IMR-90 (cell line): ENCODE measurements around the gene MT1A. TPM values are rescaled to one million over a fixed set of nuclear protein-coding genes. Genes with fewer than 3 reads are reported as not detected.

Experiments
- ATAC-seq: fragments of 200-7000 bp; cut with Tn5 transposase; 2 replicates; pipeline ENCODE4 v1.9.1; 2020; ENCODE audit warnings: low read depth, mild to moderate bottlenecking, moderate library complexity
- BruUV-seq: library from RNA; stranded (reverse); fragments of 400-500 nt; replicated peaks from 2 replicates; lab custom pipeline; 2021; lab: Mats Ljungman, UMichigan
- CTCF ChIA-PET: fragments of 300-600 bp; formaldehyde crosslinking; extraction: SDS; loops from one replicate; lab custom pipeline; 2021; ENCODE audit warnings: antibody characterized with exemption; lab: Yijun Ruan, JAX
- POLR2A ChIA-PET: fragments of 300-600 bp; sonication (Branson Sonifier 250); formaldehyde crosslinking; loops from one replicate; lab custom pipeline; 2022; ENCODE audit warnings: antibody characterized with exemption; ENCODE audit not compliant: unreplicated experiment; lab: Charles Lee
- DNase-seq: peaks from one replicate; pipeline ENCODE4 v3.0.0; 2013
- H2AFZ ChIP-seq: replicated peaks from 2 replicates; pipeline ENCODE3; 2013; ENCODE audit warnings: low read length, mild to moderate bottlenecking; ENCODE audit not compliant: poor library complexity
- H2AK5ac ChIP-seq: 2 replicates; pipeline ENCODE4 v1.6.1; 2013; ENCODE audit warnings: low read depth, low read length, inconsistent platforms
- H2AK9ac ChIP-seq: replicated peaks from 2 replicates; pipeline ENCODE3; 2013; ENCODE audit warnings: mild to moderate bottlenecking, low read depth, low read length, moderate library complexity; ENCODE audit not compliant: poor library complexity
- H2BK120ac ChIP-seq: 2 replicates; pipeline ENCODE4 v1.6.1; 2013; ENCODE audit warnings: low read depth, low read length, inconsistent platforms
- H2BK15ac ChIP-seq: 3 replicates; pipeline ENCODE4 v1.6.1; 2013; ENCODE audit warnings: low read depth, low read length, inconsistent platforms
- H2BK20ac ChIP-seq: 2 replicates; pipeline ENCODE4 v1.6.1; 2013; ENCODE audit warnings: low read depth, mild to moderate bottlenecking, inconsistent platforms, low read length, moderate library complexity
- H2BK5ac ChIP-seq: 2 replicates; pipeline ENCODE4 v1.6.1; 2013; ENCODE audit warnings: mild to moderate bottlenecking, low read depth, low read length, inconsistent platforms; ENCODE audit not compliant: poor library complexity, severe bottlenecking
- H3K14ac ChIP-seq: replicated peaks from 2 replicates; pipeline ENCODE4 v1.6.1; 2013; ENCODE audit warnings: low read depth, low read length, inconsistent platforms
- H3K18ac ChIP-seq: 2 replicates; pipeline ENCODE4 v1.6.1; 2013; ENCODE audit warnings: low read depth, low read length, control low read depth
- H3K23ac ChIP-seq: 2 replicates; pipeline ENCODE4 v1.6.1; 2013; ENCODE audit warnings: low read depth, low read length, inconsistent platforms
- H3K27ac ChIP-seq: 2 replicates; pipeline ENCODE4 v1.5.1; 2013; ENCODE audit warnings: mild to moderate bottlenecking, control low read depth, low read length; ENCODE audit not compliant: insufficient read depth
- H3K27me3 ChIP-seq: 2 replicates; pipeline ENCODE4 v1.6.1; 2013; ENCODE audit warnings: low read length; ENCODE audit not compliant: control insufficient read depth, insufficient read depth
- H3K36me3 ChIP-seq: 2 replicates; pipeline ENCODE4 v1.6.1; 2013; ENCODE audit warnings: low read length, mixed read lengths; ENCODE audit not compliant: control insufficient read depth, insufficient read depth
- H3K4ac ChIP-seq: 2 replicates; pipeline ENCODE4 v1.6.1; 2013; ENCODE audit warnings: low read depth, low read length, inconsistent platforms
- H3K4me1 ChIP-seq: 2 replicates; pipeline ENCODE4 v1.6.1; 2013; ENCODE audit warnings: low read length, mixed read lengths; ENCODE audit not compliant: control insufficient read depth, insufficient read depth
- H3K4me2 ChIP-seq: 2 replicates; pipeline ENCODE4 v1.6.1; 2013; ENCODE audit warnings: low read depth, mild to moderate bottlenecking, control low read depth, low read length, moderate library complexity
- H3K4me3 ChIP-seq: 2 replicates; pipeline ENCODE4 v1.5.1; 2013; ENCODE audit warnings: low read depth, mild to moderate bottlenecking, control low read depth, low read length, moderate library complexity; ENCODE audit not compliant: insufficient read depth
- H3K56ac ChIP-seq: 2 replicates; pipeline ENCODE4 v1.6.1; 2013; ENCODE audit warnings: low read length, inconsistent platforms; ENCODE audit not compliant: insufficient read depth; ENCODE audit errors: extremely low read depth
- H3K79me1 ChIP-seq, 2 experiments: 2 replicates each; pipeline ENCODE4 v1.6.1; 2013; ENCODE audit warnings: low read length in 2 of 2, inconsistent platforms in 1 of 2, low read depth in 1 of 2
- H3K9ac ChIP-seq: 2 replicates; pipeline ENCODE4 v1.6.1; 2013; ENCODE audit warnings: low read depth, low read length, control low read depth
- H3K9me1 ChIP-seq: 2 replicates; pipeline ENCODE4 v1.6.1; 2013; ENCODE audit warnings: low read length, inconsistent platforms; ENCODE audit not compliant: insufficient read depth
- H3K9me3 ChIP-seq: 2 replicates; pipeline ENCODE4 v1.6.1; 2013; ENCODE audit warnings: low read length; ENCODE audit not compliant: control insufficient read depth, insufficient read depth
- H4K20me1 ChIP-seq: 2 replicates; pipeline ENCODE4 v1.6.1; 2013; ENCODE audit warnings: low read length, inconsistent platforms; ENCODE audit not compliant: insufficient read depth
- H4K5ac ChIP-seq: 2 replicates; pipeline ENCODE4 v1.6.1; 2013; ENCODE audit warnings: mild to moderate bottlenecking, low read depth, low read length, control low read depth
- H4K8ac ChIP-seq, 2 experiments: 2 replicates each; pipeline ENCODE4 v1.6.1; 2013; ENCODE audit warnings: low read depth in 2 of 2, low read length in 2 of 2, control low read depth in 1 of 2, inconsistent platforms in 1 of 2
- H4K91ac ChIP-seq: 2 replicates; pipeline ENCODE4 v1.6.1; 2013; ENCODE audit warnings: low read depth, low read length, inconsistent platforms; ENCODE audit not compliant: insufficient read depth
- MAZ ChIP-seq: IDR thresholded peaks from 2 replicates; pipeline ENCODE4 v1.6.1; 2012; ENCODE audit warnings: low read depth, mild to moderate bottlenecking, low read length, improper control_type of control experiment, moderate library complexity, borderline replicate concordance
- WGBS, 2 experiments: methylation state at CpG; one replicate each; pipeline versions ENCODE4 v1.1.5 to v1.1.7; 2013; ENCODE audit warnings: missing lambda C conversion rate in 2 of 2; ENCODE audit not compliant: insufficient read length in 1 of 2; ENCODE audit errors: extremely low coverage in 2 of 2; 5-methylcytosine and 5-hydroxymethylcytosine counted together
- dilution Hi-C: fragments of 300-500 bp; cut with HindIII; formaldehyde crosslinking; loops from one replicate; pipeline ENCODE4 v1.14.3; 2018; ENCODE audit warnings: low sequenced_read_pairs; ENCODE audit not compliant: unreplicated experiment
- in situ Hi-C: fragments of 300-500 bp; cut with MboI; formaldehyde crosslinking; loops from 3 replicates; pipeline ENCODE4 v1.14.3; 2019; ENCODE audit warnings: low sequenced_read_pairs, inconsistent platforms, mixed read lengths
- intact Hi-C: fragments of 100-400 bp; cut with micrococcal nuclease; formaldehyde crosslinking; loops from 2 replicates; pipeline ENCODE4 v1.10.0; 2022
- polyA plus RNA-seq, 3 experiments: library from polyadenylated mRNA; depleted of rRNA; stranded (reverse); fragments of >200 nt; gene quantifications; 2 replicates each; pipeline ENCODE4 v1.2.3, GENCODE V29; 2012; ENCODE audit warnings: low replicate concordance in 1 of 3
- total RNA-seq: library from RNA; depleted of rRNA; stranded (reverse); fragments of >200 nt; gene quantifications from 2 replicates; pipeline ENCODE4 v1.2.3, GENCODE V29; 2012
- TF ChIP-seq, protein P1 (sequence below): fragments of 150-350 bp; IDR thresholded peaks from 2 replicates; pipeline ENCODE4 v1.6.1; 2017; ENCODE audit warnings: mild to moderate bottlenecking, antibody characterized with exemption, low read length, low read depth

Gene MT1A
- total and polyA plus RNA-seq, 2 of the 4 experiments (the other 2 are of a cell fraction) = 1.6 TPM; not detected in 1

DNA sequence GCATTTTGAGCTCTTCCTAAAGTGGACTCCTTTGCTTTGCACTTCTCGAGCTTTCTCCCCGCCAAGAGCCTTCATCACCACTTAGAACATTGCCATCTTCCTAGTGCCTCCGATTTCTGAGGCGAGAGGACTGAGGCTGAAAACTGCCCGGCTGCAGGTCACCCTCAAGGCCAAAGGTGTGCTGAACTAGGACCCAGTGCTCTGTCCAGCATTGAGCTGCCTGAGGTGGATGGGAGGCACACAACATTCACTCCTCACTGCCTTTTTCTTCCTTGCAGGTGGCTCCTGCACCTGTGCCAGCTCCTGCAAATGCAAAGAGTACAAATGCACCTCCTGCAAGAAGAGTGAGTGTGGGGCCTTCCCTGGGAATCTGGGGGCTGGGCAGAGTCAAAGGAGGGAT lies 5.4 kb downstream of the MT1A start:
- Histone ChIP-seq H3K27me3 (peaks cover 91% of the 10 kb centered on the region), H3K23ac (no peak overlapping the region), H3K9me3 (0 out of 2 replicates have a peak, but pooled peaks cover 2% of the 10 kb centered on the region), H3K9me1 (0 out of 2 replicates have a peak, but pooled peaks cover 3% of the 10 kb centered on the region), H3K4me1 (no peaks in the 10 kb centered on the region), H3K9ac (no peak overlapping the region), H4K91ac (no peak overlapping the region), H2BK15ac (no peak overlapping the region), H2BK120ac (no peak overlapping the region), H2AK9ac (no peak overlapping the region), H3K79me1 (no peaks in the 10 kb centered on the region), H3K4me3 (no peak overlapping the region), H4K5ac (no peak overlapping the region), H2AFZ (no peak overlapping the region), H3K56ac (no peak overlapping the region), H3K18ac (no peak overlapping the region), H2BK5ac (no peak overlapping the region), H4K8ac (no peak overlapping the region), H4K20me1 (no peaks in the 10 kb centered on the region; the same call in 1 of the 2 replicates), H3K4ac (no peak overlapping the region), H3K14ac (no peak overlapping the region), H2AK5ac (no peak overlapping the region), H3K27ac (no peak overlapping the region), H3K36me3 (no peaks in the 10 kb centered on the region), H3K4me2 (no peak overlapping the region), H2BK20ac (no peak overlapping the region)
- ATAC-seq = no peak
- no peak for DNase-seq
- TF ChIP-seq, protein P1, sequence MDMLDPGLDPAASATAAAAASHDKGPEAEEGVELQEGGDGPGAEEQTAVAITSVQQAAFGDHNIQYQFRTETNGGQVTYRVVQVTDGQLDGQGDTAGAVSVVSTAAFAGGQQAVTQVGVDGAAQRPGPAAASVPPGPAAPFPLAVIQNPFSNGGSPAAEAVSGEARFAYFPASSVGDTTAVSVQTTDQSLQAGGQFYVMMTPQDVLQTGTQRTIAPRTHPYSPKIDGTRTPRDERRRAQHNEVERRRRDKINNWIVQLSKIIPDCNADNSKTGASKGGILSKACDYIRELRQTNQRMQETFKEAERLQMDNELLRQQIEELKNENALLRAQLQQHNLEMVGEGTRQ = no peak
- TF ChIP-seq MAZ = no peak
- intact Hi-C loops = no loop called here
- 51% methylated on average over 3 of the region's 5 CpGs; no CpG with 5 or more reads in 1 of the 2 experiments for WGBS, 2 experiments
- in situ Hi-C loops = no loop called here
- dilution Hi-C loops = no loop called here
- ChIA-PET CTCF (no interaction called here), POLR2A (no interaction called here)
- no TSS peak for BruUV-seq
